ENCODE measurements around the gene TBX10. TPM values are rescaled to one million over a fixed set of nuclear protein-coding genes. Genes with fewer than 3 reads are reported as not detected.
"Not testable (repeated sequence)": the region's sequence is repeated elsewhere in the genome, so short reads cannot be mapped to it uniquely, and the experiment has no call there.

The TBX10 gene
- total RNA-seq, 1 experiment from 2014 or later, result not detected

DNA sequence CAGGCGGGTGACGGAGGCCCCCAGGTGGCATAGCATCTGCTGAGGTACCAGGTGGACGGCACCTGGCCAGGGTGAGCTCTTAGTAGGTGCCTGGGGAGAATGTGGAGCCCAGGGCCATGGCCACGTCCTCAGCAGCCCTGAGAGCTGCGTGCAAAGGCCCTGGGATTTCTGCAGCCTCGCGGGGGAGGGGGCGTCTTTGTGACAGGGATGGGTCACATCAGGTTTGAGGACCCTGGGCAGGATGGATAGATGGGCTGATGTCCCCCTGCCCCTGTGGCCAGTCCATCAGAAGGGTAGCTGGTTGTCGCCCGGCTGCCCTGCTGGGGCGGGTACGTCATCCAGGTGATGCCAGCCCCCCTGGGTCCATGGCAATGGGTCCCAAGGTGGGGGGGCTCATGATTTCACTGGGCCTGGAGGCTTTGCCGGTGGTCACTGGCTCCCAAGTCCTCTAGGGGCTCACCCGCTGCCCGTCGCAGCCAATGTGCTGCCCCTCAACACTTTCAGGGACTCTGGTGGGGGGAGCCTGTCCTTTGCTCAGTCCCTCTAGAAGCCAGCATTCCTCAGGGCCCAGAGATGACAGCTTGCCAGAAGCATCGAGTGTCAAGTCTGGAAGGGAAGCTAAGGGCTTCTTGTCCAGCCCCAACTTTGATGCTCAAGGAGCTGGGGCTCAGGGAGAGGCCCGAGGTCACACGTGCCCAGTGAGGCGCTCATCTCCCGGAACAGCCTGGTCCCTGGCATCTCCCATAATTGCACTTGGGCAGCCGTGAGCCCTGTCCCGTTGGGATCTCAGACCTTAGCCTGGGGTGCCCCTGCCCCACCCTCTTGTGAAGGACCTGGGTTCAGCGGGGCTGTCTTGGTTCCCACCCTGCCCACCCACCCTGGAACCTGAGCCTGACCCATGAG, 777 bp downstream of the TBX10 start:
- Histone ChIP-seq H3K27ac (ENCODE audit: low read length) (no peak overlapping the region), H3K27me3 (ENCODE audit: control insufficient read depth, insufficient read depth, low read length) (no peaks in the 10 kb centered on the region), H3K9me3 (ENCODE audit: control insufficient read depth, insufficient read depth, low read depth, low read length) (no peaks in the 10 kb centered on the region), H3K4me1 (ENCODE audit: control insufficient read depth, insufficient read depth, low read length) (no peaks in the 10 kb centered on the region), H3K4me3 (ENCODE audit: low read depth in 2 of 2, low read length in 2 of 2) (no peak overlapping the region), H3K36me3 (ENCODE audit: control insufficient read depth, insufficient read depth, low read length) (no peaks in the 10 kb centered on the region)
- BruUV-seq (replicated peaks), result no TSS peak
- POLR2A ChIA-PET, result no interaction called here
- in situ Hi-C loops (cut with HindIII; ENCODE audit: low pct_unique_long_range_greater_than_20kb, low sequenced_read_pairs) (no loop called here), intact Hi-C loops (cut with micrococcal nuclease; ENCODE audit: unreplicated experiment) (no loop called here)
- ATAC-seq, result no peak
- TF ChIP-seq, protein P1, sequence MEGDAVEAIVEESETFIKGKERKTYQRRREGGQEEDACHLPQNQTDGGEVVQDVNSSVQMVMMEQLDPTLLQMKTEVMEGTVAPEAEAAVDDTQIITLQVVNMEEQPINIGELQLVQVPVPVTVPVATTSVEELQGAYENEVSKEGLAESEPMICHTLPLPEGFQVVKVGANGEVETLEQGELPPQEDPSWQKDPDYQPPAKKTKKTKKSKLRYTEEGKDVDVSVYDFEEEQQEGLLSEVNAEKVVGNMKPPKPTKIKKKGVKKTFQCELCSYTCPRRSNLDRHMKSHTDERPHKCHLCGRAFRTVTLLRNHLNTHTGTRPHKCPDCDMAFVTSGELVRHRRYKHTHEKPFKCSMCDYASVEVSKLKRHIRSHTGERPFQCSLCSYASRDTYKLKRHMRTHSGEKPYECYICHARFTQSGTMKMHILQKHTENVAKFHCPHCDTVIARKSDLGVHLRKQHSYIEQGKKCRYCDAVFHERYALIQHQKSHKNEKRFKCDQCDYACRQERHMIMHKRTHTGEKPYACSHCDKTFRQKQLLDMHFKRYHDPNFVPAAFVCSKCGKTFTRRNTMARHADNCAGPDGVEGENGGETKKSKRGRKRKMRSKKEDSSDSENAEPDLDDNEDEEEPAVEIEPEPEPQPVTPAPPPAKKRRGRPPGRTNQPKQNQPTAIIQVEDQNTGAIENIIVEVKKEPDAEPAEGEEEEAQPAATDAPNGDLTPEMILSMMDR (IDR thresholded peaks at IDR 0.05), result no peak
- TF ChIP-seq SIN3A (IDR thresholded peaks at IDR 0.05; ENCODE audit: borderline replicate concordance, insufficient read depth, low read depth, low read length) (no peak), POLR2AphosphoS5 (IDR thresholded peaks at IDR 0.05; ENCODE audit: low read depth, low read length) (no peak), TCF7L2 (IDR thresholded peaks at IDR 0.05; ENCODE audit: low read depth, low read length) (no peak)
- CTCF ChIA-PET, result interaction anchor here (1.1 kb wide), 2 partner anchors 21 to 22 kb away, joined by 4 to 15 read pairs; no protein-coding TSS in a partner anchor
- no peak for DNase-seq (ENCODE audit: low read depth, low spot score)

DNA sequence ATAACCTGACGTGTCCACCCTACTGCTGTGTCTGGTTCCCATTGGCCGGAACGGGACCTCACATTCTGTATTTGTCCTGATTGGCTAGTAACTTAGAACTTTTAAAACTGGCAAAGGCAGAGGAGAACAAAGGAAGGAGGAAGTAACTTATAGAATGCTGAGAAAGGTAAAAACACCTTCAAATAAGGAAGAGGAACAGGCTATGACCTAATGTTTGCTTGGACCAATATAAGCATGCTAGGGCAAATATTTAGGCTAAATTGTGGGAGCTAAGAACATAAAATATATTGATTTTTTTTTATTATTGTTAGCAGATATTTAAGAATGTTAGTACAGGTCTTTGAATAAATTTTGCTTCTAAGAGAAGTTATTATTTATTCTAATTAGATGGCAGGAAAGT, 2.1 kb downstream of the TBX10 start:
- intact Hi-C loops (cut with micrococcal nuclease; ENCODE audit: unreplicated experiment); in situ Hi-C loops (cut with HindIII; ENCODE audit: low pct_unique_long_range_greater_than_20kb, low sequenced_read_pairs); H3K27me3 ChIP-seq (ENCODE audit: control insufficient read depth, insufficient read depth, low read length); H3K9me3 ChIP-seq (ENCODE audit: control insufficient read depth, insufficient read depth, low read depth, low read length); ATAC-seq; DNase-seq (ENCODE audit: low read depth, low spot score); H3K4me3 ChIP-seq (ENCODE audit: low read depth in 2 of 2, low read length in 2 of 2); H3K36me3 ChIP-seq (ENCODE audit: control insufficient read depth, insufficient read depth, low read length); POLR2A ChIA-PET; H3K27ac ChIP-seq (ENCODE audit: low read length); H3K4me1 ChIP-seq (ENCODE audit: control insufficient read depth, insufficient read depth, low read length); BruUV-seq (replicated peaks): not testable (repeated sequence)
- CTCF ChIA-PET, result interaction anchor here (0.6 to 1.1 kb wide), 3 partner anchors 9 to 23 kb away, joined by 3 to 15 read pairs (median 3); no protein-coding TSS in a partner anchor

DNA sequence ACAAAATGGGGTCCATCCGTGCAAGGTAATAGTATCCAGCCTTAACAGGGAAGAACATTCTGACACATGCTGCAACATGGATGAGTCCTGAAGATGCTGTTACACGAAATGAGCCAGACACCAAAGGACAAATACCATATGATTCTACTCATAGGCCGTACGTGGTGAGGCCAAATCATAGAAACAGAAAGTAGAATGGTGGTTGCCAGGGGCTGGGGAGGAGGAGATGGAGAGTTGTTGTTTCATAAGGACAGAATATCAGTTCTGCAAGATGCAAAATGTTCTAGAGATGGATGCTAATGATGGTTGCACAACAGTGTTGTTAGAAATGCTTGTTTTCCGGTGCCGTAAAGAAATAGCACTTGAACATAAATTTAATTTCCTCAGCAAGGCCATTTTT, 2.6 kb downstream of the TBX10 start:
- Histone ChIP-seq H3K27ac (ENCODE audit: low read length) (no peak overlapping the region), H3K36me3 (ENCODE audit: control insufficient read depth, insufficient read depth, low read length) (no peaks in the 10 kb centered on the region), H3K27me3 (ENCODE audit: control insufficient read depth, insufficient read depth, low read length) (no peaks in the 10 kb centered on the region), H3K9me3 (ENCODE audit: control insufficient read depth, insufficient read depth, low read depth, low read length) (no peaks in the 10 kb centered on the region), H3K4me3 (ENCODE audit: low read depth in 2 of 2, low read length in 2 of 2) (no peak overlapping the region), H3K4me1 (ENCODE audit: control insufficient read depth, insufficient read depth, low read length) (0 out of 2 replicates have a peak, but pooled peaks cover 4% of the 10 kb centered on the region)
- ChIA-PET POLR2A (no interaction called here), CTCF (interaction anchor here (0.6 to 0.9 kb wide), 2 partner anchors 22 to 47 kb away, joined by 3 read pairs; no protein-coding TSS in a partner anchor)
- intact Hi-C loops (cut with micrococcal nuclease; ENCODE audit: unreplicated experiment) (no loop called here), in situ Hi-C loops (cut with HindIII; ENCODE audit: low pct_unique_long_range_greater_than_20kb, low sequenced_read_pairs) (no loop called here)
- BruUV-seq (replicated peaks), result no TSS peak
- ATAC-seq (no peak), DNase-seq (ENCODE audit: low read depth, low spot score) (no peak)
- TF ChIP-seq, protein P1 (IDR thresholded peaks at IDR 0.05), result no peak
- TF ChIP-seq TCF7L2 (IDR thresholded peaks at IDR 0.05; ENCODE audit: low read depth, low read length) (no peak), POLR2AphosphoS5 (IDR thresholded peaks at IDR 0.05; ENCODE audit: low read depth, low read length) (no peak), SIN3A (IDR thresholded peaks at IDR 0.05; ENCODE audit: borderline replicate concordance, insufficient read depth, low read depth, low read length) (no peak)
- TF ChIP-seq, protein P2, sequence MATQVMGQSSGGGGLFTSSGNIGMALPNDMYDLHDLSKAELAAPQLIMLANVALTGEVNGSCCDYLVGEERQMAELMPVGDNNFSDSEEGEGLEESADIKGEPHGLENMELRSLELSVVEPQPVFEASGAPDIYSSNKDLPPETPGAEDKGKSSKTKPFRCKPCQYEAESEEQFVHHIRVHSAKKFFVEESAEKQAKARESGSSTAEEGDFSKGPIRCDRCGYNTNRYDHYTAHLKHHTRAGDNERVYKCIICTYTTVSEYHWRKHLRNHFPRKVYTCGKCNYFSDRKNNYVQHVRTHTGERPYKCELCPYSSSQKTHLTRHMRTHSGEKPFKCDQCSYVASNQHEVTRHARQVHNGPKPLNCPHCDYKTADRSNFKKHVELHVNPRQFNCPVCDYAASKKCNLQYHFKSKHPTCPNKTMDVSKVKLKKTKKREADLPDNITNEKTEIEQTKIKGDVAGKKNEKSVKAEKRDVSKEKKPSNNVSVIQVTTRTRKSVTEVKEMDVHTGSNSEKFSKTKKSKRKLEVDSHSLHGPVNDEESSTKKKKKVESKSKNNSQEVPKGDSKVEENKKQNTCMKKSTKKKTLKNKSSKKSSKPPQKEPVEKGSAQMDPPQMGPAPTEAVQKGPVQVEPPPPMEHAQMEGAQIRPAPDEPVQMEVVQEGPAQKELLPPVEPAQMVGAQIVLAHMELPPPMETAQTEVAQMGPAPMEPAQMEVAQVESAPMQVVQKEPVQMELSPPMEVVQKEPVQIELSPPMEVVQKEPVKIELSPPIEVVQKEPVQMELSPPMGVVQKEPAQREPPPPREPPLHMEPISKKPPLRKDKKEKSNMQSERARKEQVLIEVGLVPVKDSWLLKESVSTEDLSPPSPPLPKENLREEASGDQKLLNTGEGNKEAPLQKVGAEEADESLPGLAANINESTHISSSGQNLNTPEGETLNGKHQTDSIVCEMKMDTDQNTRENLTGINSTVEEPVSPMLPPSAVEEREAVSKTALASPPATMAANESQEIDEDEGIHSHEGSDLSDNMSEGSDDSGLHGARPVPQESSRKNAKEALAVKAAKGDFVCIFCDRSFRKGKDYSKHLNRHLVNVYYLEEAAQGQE (IDR thresholded peaks at IDR 0.05; ENCODE audit: insufficient read depth in 1 of 2, low read depth in 2 of 2, low read length in 1 of 2), result no peak
